ENCODE results near the gene USP54. TPM values are rescaled to one million over a fixed set of nuclear protein-coding genes. Genes with fewer than 3 reads are reported as not detected.

The USP54 gene
- total RNA-seq, 1 experiment from 2014 or later: 37.9 TPM

GRCh38 chr10:73503037-73503436, 88.1 kb downstream of the USP54 start:
- Histone ChIP-seq H2BK20ac (ENCODE audit: low read depth, low read length, poor library complexity, severe bottlenecking) (no peak overlapping the region), H2AK5ac (ENCODE audit: insufficient read length, low read length) (no peak overlapping the region), H2BK15ac (ENCODE audit: low read depth, low read length) (no peak overlapping the region), H3K4me1 (ENCODE audit: insufficient read depth, low read length) (no peaks in the 10 kb centered on the region; the same call in 1 of the 2 replicates), H3K27me3 (ENCODE audit: insufficient read depth, low read length) (no peaks in the 10 kb centered on the region), H2AFZ (ENCODE audit: low read length) (no peak overlapping the region), H2BK5ac (ENCODE audit: insufficient read length, low read length) (no peak overlapping the region), H4K5ac (ENCODE audit: insufficient read length, low read depth, low read length) (no peak overlapping the region), H3K23me2 (ENCODE audit: insufficient read length, low read depth, low read length, poor library complexity, severe bottlenecking) (no peaks in the 10 kb centered on the region), H3K14ac (ENCODE audit: insufficient read depth, low read length) (no peak overlapping the region), H3K56ac (ENCODE audit: insufficient read length, low read depth, low read length) (no peak overlapping the region), H4K8ac (replicated peaks; ENCODE audit: insufficient read length, low read depth, low read length) (no peak overlapping the region), H2BK120ac (ENCODE audit: low read depth, low read length, poor library complexity, severe bottlenecking) (no peak overlapping the region), H3K9ac (ENCODE audit: extremely low read depth, insufficient read length, low read length) (no peak overlapping the region), H3K27ac (ENCODE audit: insufficient read length, low read depth, low read length) (no peak overlapping the region), H3T11ph (ENCODE audit: low read length) (no peak overlapping the region), H3K18ac (ENCODE audit: insufficient read length, low read depth, low read length) (no peak overlapping the region), H3K9me3 (ENCODE audit: control insufficient read depth, low read depth, low read length) (no peaks in the 10 kb centered on the region), H3K4ac (ENCODE audit: low read depth, low read length) (no peak overlapping the region), H3K23ac (ENCODE audit: insufficient read length, low read depth, low read length) (no peak overlapping the region), H2BK12ac (ENCODE audit: insufficient read length, low read depth, low read length) (no peak overlapping the region), H3K79me2 (ENCODE audit: insufficient read depth, low read length) (no peaks in the 10 kb centered on the region), H3K79me1 (ENCODE audit: insufficient read depth, low read depth, low read length, poor library complexity, severe bottlenecking) (no peaks in the 10 kb centered on the region), H3K4me2 (ENCODE audit: insufficient read depth, insufficient read length, low read length) (no peak overlapping the region), H4K91ac (ENCODE audit: insufficient read length, low read depth, low read length) (no peak overlapping the region), H4K20me1 (ENCODE audit: control insufficient read depth, insufficient read depth, insufficient read length) (no peaks in the 10 kb centered on the region)
- Mint-ChIP-seq H3K4me3 (no peak overlapping the region), H3K27me3 (ENCODE audit: low read depth) (no peaks in the 10 kb centered on the region), H3K36me3 (ENCODE audit: insufficient read depth in 1 of 3, low read depth in 3 of 3) (peaks cover 11 to 35% (median 32%) of the 10 kb centered on the region in 3 experiments; a peak in 6 of 7 replicates), H3K27ac (no peak overlapping the region), H3K4me1 (peaks cover 21 to 22% of the 10 kb centered on the region in 2 experiments), H3K9me3 (no peaks in the 10 kb centered on the region)
- WGBS (ENCODE audit: extremely low coverage, insufficient read length, low lambda C conversion rate): no CpG with 5 or more reads among the region's 1 CpG
- DNase-seq: no peak
- no peak for TF ChIP-seq CTCF (conservative IDR thresholded peaks at IDR 0.05)

Measured in H9 (cell line).